Suprapubic skin (tissue), 4 donors: Measurements from ENCODE around the gene RNF4. TPM values are rescaled to one million over a fixed set of nuclear protein-coding genes. Genes with fewer than 3 reads are reported as not detected.

Experiments
- DNase-seq, 2 donors: peaks; one replicate each; pipeline ENCODE4 v3.0.0-alpha.2; 2019; ENCODE audit warnings: low spot score in 2 of 2
- H3K27ac ChIP-seq: fragments of 200-600 bp; sonication (generic); one replicate; pipeline ENCODE4 v1.5.1; 2019
- H3K27me3 ChIP-seq: fragments of 200-600 bp; sonication (generic); one replicate; pipeline ENCODE4 v1.5.1; 2019
- H3K36me3 ChIP-seq: fragments of 200-600 bp; sonication (generic); one replicate; pipeline ENCODE4 v1.5.1; 2019
- H3K4me1 ChIP-seq: fragments of 200-600 bp; sonication (generic); one replicate; pipeline ENCODE4 v1.5.1; 2019
- H3K4me3 ChIP-seq: fragments of 200-600 bp; sonication (generic); one replicate; pipeline ENCODE4 v1.5.1; 2019; ENCODE audit warnings: mild to moderate bottlenecking
- H3K9me3 ChIP-seq: fragments of 200-600 bp; sonication (generic); one replicate; pipeline ENCODE4 v1.5.1; 2019
- EP300 ChIP-seq: sonication (generic); formaldehyde crosslinking; IDR thresholded peaks from one replicate; pipeline ENCODE4 v1.6.1; 2017; ENCODE audit warnings: antibody characterized with exemption
- POLR2A ChIP-seq, 2 donors: fragments of 450-650 bp; IDR thresholded peaks; one replicate each; pipeline ENCODE4 v1.6.1; 2017; ENCODE audit warnings: antibody characterized with exemption in 2 of 2, mild to moderate bottlenecking in 2 of 2, moderate library complexity in 2 of 2
- POLR2AphosphoS5 ChIP-seq, 3 donors: sonication (generic); formaldehyde crosslinking; IDR thresholded peaks; one replicate each; pipeline ENCODE4 v1.6.1; 2017; ENCODE audit warnings: antibody characterized with exemption in 3 of 3
- WGBS: methylation state at CpG from one replicate; pipeline ENCODE4 v1.1.5; 2018; 5-methylcytosine and 5-hydroxymethylcytosine counted together
- total RNA-seq, 4 donors: library from RNA; depleted of rRNA; stranded (reverse); fragments of >200 nt; gene quantifications; one replicate each; pipeline ENCODE4 v1.1.0, GENCODE V29; 2016
- TF ChIP-seq, protein P1 (sequence below), 2 donors: fragments of 200-600 bp in 1 of 2; fragments of 450-650 bp in 1 of 2; sonication (generic) in 1 of 2; IDR thresholded peaks; one replicate each; pipeline ENCODE4 v1.5.1; 2016 to 2019; ENCODE audit warnings: antibody characterized with exemption in 2 of 2, mild to moderate bottlenecking in 1 of 2, moderate library complexity in 1 of 2

RNF4 gene
- total RNA-seq, 4 donors from 2014 or later: 31.2 to 57.2 (median 44.0) TPM

DNA sequence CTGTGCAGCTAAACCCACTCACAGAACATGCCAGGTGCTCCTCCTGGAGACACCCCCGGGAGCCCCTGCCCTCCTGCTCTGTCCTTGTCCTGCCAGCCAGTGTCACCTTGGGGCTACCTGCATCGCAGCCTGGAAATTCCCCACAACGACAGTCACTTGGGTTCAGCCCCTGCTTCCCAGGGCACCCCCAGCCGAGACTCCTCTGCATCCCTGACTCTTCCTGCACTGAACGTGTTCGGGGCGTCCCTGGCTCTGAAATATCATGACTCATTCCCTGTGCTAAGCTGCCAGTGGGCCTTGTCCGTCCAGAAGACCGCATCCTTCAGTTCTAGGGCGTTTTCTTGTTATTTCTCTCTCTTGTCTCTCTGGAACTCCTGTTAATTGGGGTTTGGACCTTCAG, 44.3 kb upstream of the RNF4 start:
- TF ChIP-seq EP300: no peak
- no peak for TF ChIP-seq POLR2AphosphoS5 (IDR thresholded peaks at IDR 0.05)
- TF ChIP-seq, protein P1, sequence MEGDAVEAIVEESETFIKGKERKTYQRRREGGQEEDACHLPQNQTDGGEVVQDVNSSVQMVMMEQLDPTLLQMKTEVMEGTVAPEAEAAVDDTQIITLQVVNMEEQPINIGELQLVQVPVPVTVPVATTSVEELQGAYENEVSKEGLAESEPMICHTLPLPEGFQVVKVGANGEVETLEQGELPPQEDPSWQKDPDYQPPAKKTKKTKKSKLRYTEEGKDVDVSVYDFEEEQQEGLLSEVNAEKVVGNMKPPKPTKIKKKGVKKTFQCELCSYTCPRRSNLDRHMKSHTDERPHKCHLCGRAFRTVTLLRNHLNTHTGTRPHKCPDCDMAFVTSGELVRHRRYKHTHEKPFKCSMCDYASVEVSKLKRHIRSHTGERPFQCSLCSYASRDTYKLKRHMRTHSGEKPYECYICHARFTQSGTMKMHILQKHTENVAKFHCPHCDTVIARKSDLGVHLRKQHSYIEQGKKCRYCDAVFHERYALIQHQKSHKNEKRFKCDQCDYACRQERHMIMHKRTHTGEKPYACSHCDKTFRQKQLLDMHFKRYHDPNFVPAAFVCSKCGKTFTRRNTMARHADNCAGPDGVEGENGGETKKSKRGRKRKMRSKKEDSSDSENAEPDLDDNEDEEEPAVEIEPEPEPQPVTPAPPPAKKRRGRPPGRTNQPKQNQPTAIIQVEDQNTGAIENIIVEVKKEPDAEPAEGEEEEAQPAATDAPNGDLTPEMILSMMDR (IDR thresholded peaks at IDR 0.05): no peak
- TF ChIP-seq POLR2A (IDR thresholded peaks at IDR 0.05): no peak
- 58% methylated on average over 7 of the region's 10 CpGs for WGBS
- no peak for DNase-seq
- Histone ChIP-seq H3K4me1 (peaks cover 2% of the 10 kb centered on the region), H3K27me3 (peaks cover 7% of the 10 kb centered on the region), H3K36me3 (no peaks in the 10 kb centered on the region), H3K9me3 (no peaks in the 10 kb centered on the region), H3K27ac (no peak overlapping the region), H3K4me3 (no peak overlapping the region)

DNA sequence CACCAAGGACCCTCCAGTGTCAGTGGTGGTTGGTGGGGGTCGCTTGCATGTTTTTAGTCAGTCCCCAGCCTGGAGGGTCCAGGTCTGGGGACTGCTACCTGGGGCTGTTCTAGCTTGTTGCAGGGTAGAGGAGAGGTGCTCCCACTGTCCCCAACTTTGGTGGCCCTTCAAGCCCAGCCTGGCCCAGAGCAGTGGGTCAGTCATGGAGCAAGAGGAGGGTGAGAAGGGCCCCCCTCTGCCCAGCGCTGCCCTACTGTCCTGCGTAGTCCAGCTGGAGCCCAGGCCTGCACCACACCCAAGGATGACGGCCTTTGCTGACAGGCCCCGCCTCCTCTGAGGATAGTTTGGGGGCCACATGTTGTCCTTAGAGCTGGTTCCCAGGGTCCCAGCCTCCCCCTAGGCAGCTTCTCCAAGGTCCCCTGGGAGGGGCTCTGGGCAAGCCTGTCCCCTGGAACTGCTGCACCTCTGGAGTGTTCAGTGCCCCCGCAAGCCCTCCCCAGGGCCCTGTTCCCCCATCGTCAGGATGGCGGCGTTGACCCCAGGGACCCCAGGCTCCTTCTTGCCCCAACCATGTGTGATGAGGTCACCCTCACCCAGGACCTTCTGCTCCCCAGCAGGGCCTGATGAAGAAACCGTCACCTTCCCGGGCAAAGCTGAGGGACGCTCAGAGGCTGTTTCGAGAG, 43.4 kb upstream of the RNF4 start:
- WGBS: 89% methylated on average over 3 of the region's 13 CpGs
- H3K4me3 ChIP-seq: no peak overlapping the region
- no peak for TF ChIP-seq POLR2A (IDR thresholded peaks at IDR 0.05)
- TF ChIP-seq EP300: no peak
- TF ChIP-seq, protein P1 (IDR thresholded peaks at IDR 0.05): no peak
- TF ChIP-seq POLR2AphosphoS5 (IDR thresholded peaks at IDR 0.05): no peak

DNA sequence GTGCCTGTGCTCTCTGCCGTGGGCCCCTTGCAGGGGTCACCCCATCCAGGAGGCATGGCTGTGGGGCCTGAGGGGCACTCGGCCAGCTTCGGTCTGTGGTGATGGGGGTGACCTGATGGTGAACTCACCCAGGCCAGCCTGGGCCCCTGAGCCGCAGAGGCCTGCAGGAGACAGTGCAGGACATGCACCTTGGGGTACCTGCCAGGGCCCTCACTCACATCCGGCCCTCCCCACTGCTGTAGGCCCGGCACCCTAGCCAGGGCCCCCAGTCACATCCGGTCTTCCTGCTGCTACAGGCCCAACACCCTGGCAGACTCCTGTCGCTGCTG, 42.9 kb upstream of the RNF4 start:
- H3K27me3 ChIP-seq: peaks cover 7% of the 10 kb centered on the region
- no peak for DNase-seq
- H3K4me3 ChIP-seq: no peak overlapping the region
- TF ChIP-seq, protein P1 (IDR thresholded peaks at IDR 0.05): no peak
- TF ChIP-seq EP300 (no peak), POLR2AphosphoS5 (IDR thresholded peaks at IDR 0.05) (no peak), POLR2A (IDR thresholded peaks at IDR 0.05) (no peak)
- WGBS: 100% methylated on average over 3 of the region's 8 CpGs
- H3K27ac ChIP-seq: no peak overlapping the region
- H3K4me1 ChIP-seq: no peaks in the 10 kb centered on the region
- H3K9me3 ChIP-seq: no peaks in the 10 kb centered on the region
- H3K36me3 ChIP-seq: no peaks in the 10 kb centered on the region

More for the DNA sequence above, 43.4 kb upstream of the RNF4 start:
- Histone ChIP-seq H3K36me3 (no peaks in the 10 kb centered on the region), H3K4me1 (no peaks in the 10 kb centered on the region), H3K27me3 (peaks cover 7% of the 10 kb centered on the region), H3K27ac (no peak overlapping the region), H3K9me3 (no peaks in the 10 kb centered on the region)
- DNase-seq: no peak

DNA sequence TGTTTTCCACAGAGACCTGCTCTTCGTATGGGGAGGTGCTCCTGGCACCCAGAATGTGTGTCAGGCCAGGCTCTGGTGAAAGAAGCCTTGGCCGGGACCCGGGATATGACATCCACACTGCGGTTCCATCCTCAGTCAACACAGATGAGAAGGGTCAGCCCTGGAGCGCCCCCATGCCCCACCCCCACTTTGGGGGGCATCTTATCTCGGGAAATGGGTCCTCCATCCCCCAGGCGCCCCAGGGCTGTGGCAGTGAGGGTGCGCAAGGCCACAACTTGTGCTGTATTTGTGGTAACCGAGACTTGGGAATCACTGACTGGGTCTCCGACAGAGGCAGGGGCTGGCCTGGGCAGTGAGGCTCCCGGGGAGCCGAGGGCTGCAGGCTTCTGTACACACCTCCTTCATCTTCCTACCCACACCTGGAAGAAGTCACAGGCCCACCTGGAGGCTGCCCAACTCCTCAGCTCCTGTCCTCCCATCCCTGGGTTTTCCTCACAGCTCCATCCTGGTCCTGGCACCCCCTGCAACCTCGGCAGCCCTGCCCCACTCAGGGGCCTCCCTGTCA, 42.1 kb upstream of the RNF4 start:
- no peaks in the 10 kb centered on the region for H3K9me3 ChIP-seq
- H3K27ac ChIP-seq: no peak overlapping the region
- peaks cover 1% of the 10 kb centered on the region for H3K27me3 ChIP-seq
- no peak for DNase-seq
- H3K4me1 ChIP-seq: no peaks in the 10 kb centered on the region
- H3K36me3 ChIP-seq: no peaks in the 10 kb centered on the region
- WGBS: 91% methylated on average over 10 of the region's 13 CpGs
- no peak for TF ChIP-seq POLR2A (IDR thresholded peaks at IDR 0.05)
- TF ChIP-seq, protein P1 (IDR thresholded peaks at IDR 0.05): no peak
- TF ChIP-seq POLR2AphosphoS5 (IDR thresholded peaks at IDR 0.05): no peak
- TF ChIP-seq EP300: no peak
- H3K4me3 ChIP-seq: no peak overlapping the region

DNA sequence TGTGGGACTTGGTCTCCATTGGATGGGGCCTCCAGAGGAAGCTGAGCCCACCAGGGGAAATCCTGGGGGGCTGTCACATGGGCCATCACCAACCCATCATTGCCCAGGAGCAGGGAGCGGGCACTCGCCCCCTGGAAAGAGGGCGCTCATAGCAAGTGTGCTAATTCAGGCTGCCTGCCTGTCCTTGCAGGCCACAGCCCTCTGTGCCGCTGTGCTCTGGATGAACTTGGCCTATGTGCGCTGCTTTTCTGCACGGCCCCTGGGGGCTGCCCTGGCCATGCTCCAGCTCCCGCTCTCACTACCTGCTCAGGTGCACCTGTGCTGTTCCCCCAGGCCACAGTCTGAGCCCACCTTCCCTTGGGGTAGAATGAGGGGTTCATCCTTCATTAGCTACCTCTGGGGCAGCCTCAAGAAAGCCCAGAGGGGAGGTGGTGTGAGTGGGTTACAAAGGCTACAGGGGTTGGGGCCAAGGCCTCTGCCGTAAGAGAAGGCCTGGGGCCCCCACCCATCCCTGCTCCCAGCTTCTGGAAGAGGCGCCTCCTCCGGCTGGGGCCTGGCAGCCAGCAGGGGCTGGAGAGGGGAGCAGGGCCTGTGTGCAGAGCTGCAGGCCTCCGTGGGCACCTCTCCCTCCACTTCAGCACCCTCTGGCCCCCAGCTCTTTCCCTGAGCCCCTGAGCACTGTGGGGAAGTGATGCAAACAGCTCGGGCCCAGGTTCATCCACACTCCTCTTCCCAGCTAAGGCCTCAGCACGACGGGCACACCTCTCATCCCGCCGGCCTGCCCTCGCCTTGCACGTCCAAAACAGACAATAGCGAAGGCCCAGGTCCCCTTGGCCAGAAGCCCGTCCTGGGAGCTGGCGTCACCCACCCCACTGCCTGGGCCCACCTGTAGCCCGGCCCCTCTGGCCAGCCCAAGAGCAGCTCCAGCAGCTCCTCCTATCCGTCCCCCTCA, 41.2 kb upstream of the RNF4 start:
- no peak overlapping the region for H3K4me3 ChIP-seq
- H3K4me1 ChIP-seq: no peaks in the 10 kb centered on the region
- H3K36me3 ChIP-seq: no peaks in the 10 kb centered on the region
- TF ChIP-seq POLR2A (IDR thresholded peaks at IDR 0.05): no peak
- TF ChIP-seq, protein P1 (IDR thresholded peaks at IDR 0.05): no peak
- no peak for TF ChIP-seq EP300
- TF ChIP-seq POLR2AphosphoS5 (IDR thresholded peaks at IDR 0.05): no peak
- 80% methylated on average over 16 of the region's 23 CpGs for WGBS
- H3K9me3 ChIP-seq: no peaks in the 10 kb centered on the region
- no peak overlapping the region for H3K27ac ChIP-seq
- H3K27me3 ChIP-seq: no peaks in the 10 kb centered on the region
- no peak for DNase-seq
